SK-N-SH (cell line): Measurements from ENCODE around the gene SMURF1. TPM values are rescaled to one million over a fixed set of nuclear protein-coding genes. Genes with fewer than 3 reads are reported as not detected.

Source experiments
- CTCF ChIA-PET: fragments of 300-600, 350-600 bp; formaldehyde crosslinking; extraction: SDS; loops from one replicate; lab custom pipeline; 2021; lab: Yijun Ruan, JAX
- POLR2A ChIA-PET: fragments of 350-600 bp; sonication (Branson Sonifier 250); formaldehyde crosslinking; extraction: SDS; loops from one replicate; lab custom pipeline; 2020; ENCODE audit warnings: antibody characterized with exemption, inconsistent platforms; lab: Yijun Ruan, JAX
- DNase-seq: peaks from one replicate; pipeline ENCODE4 v3.0.0; 2012
- H2AFZ ChIP-seq: fragments of 200-600 bp; sonication (generic); 2 replicates; pipeline ENCODE4 v1.8.1; 2016; ENCODE audit warnings: antibody characterized with exemption, mild to moderate bottlenecking, low read depth
- H3F3A ChIP-seq: fragments of 200-600 bp; sonication (generic); replicated peaks from 2 replicates; pipeline ENCODE3; 2016; ENCODE audit warnings: antibody characterized with exemption, mild to moderate bottlenecking; ENCODE audit not compliant: insufficient read depth
- H3K27ac ChIP-seq, 2 experiments: fragments of 200-500 bp in 1 of 2; fragments of 200-600 bp in 1 of 2; sonication (Bioruptor generic) in 1 of 2; sonication (generic), shearing (Covaris generic) in 1 of 2; 2 replicates each; pipeline versions ENCODE4 v1.5.1 to v1.6.1; 2014 to 2016; ENCODE audit warnings: low read depth in 2 of 2, inconsistent platforms in 1 of 2, low read length in 1 of 2, mild to moderate bottlenecking in 1 of 2, mixed read lengths in 1 of 2
- H3K27me3 ChIP-seq: fragments of 200-600 bp; sonication (generic), shearing (Covaris generic); 2 replicates; pipeline ENCODE4 v1.6.1; 2016; ENCODE audit warnings: mixed run types; ENCODE audit not compliant: insufficient read depth
- H3K36me3 ChIP-seq, 2 experiments: fragments of 200-500 bp in 1 of 2; fragments of 200-600 bp in 1 of 2; sonication (Bioruptor generic) in 1 of 2; sonication (generic) in 1 of 2; replicated peaks in 1 of 2; 2 replicates each; pipeline versions ENCODE3 to v1.5.1; 2014 to 2016; ENCODE audit warnings: low read length in 1 of 2, mild to moderate bottlenecking in 1 of 2; ENCODE audit not compliant: insufficient read depth in 2 of 2, control insufficient read depth in 1 of 2
- H3K4me1 ChIP-seq, 2 experiments: fragments of 200-500 bp in 1 of 2; fragments of 200-600 bp in 1 of 2; sonication (Bioruptor generic) in 1 of 2; sonication (generic), shearing (Covaris generic) in 1 of 2; 2 replicates each; pipeline versions ENCODE4 v1.5.1 to v1.6.1; 2014 to 2016; ENCODE audit warnings: low read depth in 1 of 2, low read length in 1 of 2, mixed run types in 1 of 2; ENCODE audit not compliant: insufficient read depth in 2 of 2, control insufficient read depth in 1 of 2
- H3K4me2 ChIP-seq: fragments of 200-600 bp; sonication (generic), shearing (Covaris generic); 2 replicates; pipeline ENCODE4 v1.6.1; 2017; ENCODE audit warnings: mixed run types
- H3K4me3 ChIP-seq, 2 experiments: fragments of 200-500 bp in 1 of 2; fragments of 200-600 bp in 1 of 2; sonication (Bioruptor generic) in 1 of 2; sonication (generic), shearing (Covaris generic) in 1 of 2; 2 replicates each; pipeline versions ENCODE4 v1.5.1 to v1.8.1; 2014 to 2016; ENCODE audit warnings: low read depth in 2 of 2, inconsistent platforms in 1 of 2, low read length in 1 of 2, mild to moderate bottlenecking in 1 of 2, mixed read lengths in 1 of 2, moderate library complexity in 1 of 2
- H3K79me2 ChIP-seq: fragments of 200-600 bp; sonication (generic); 2 replicates; pipeline ENCODE4 v1.8.1; 2017; ENCODE audit warnings: mild to moderate bottlenecking; ENCODE audit not compliant: insufficient read depth
- H3K9ac ChIP-seq: fragments of 200-600 bp; sonication (generic); 2 replicates; pipeline ENCODE4 v1.6.1; 2017; ENCODE audit warnings: mixed run types
- H3K9me2 ChIP-seq: fragments of 200-600 bp; sonication (generic); 2 replicates; pipeline ENCODE4 v1.6.1; 2017; ENCODE audit warnings: mixed run types
- H3K9me3 ChIP-seq: fragments of 200-600 bp; sonication (generic); 2 replicates; pipeline ENCODE4 v1.6.1; 2017; ENCODE audit warnings: mixed run types, mild to moderate bottlenecking, moderate library complexity
- H4K20me1 ChIP-seq: fragments of 200-600 bp; sonication (generic); 2 replicates; pipeline ENCODE4 v1.6.1; 2017; ENCODE audit warnings: mild to moderate bottlenecking, mixed run types; ENCODE audit not compliant: insufficient read depth
- CTCF ChIP-seq: fragments of 200-600 bp; sonication (generic); IDR thresholded peaks from 2 replicates; pipeline ENCODE4 v1.6.1; 2017; ENCODE audit warnings: antibody characterized with exemption, mild to moderate bottlenecking, moderate library complexity
- EP300 ChIP-seq, 2 experiments: IDR thresholded peaks; 2 replicates each; pipeline versions ENCODE4 v1.4.0 to v1.6.1; 2012; ENCODE audit warnings: borderline replicate concordance in 1 of 2, low read depth in 1 of 2, low read length in 1 of 2
- FOXM1 ChIP-seq: IDR thresholded peaks from 2 replicates; pipeline ENCODE4 v1.4.0; 2012; ENCODE audit warnings: low read depth, mild to moderate bottlenecking
- JUND ChIP-seq: IDR thresholded peaks from 2 replicates; pipeline ENCODE4 v1.4.0; 2012
- MEF2A ChIP-seq: IDR thresholded peaks from 2 replicates; pipeline ENCODE4 v1.4.0; 2012; ENCODE audit warnings: low read depth, borderline replicate concordance
- NFIC ChIP-seq: IDR thresholded peaks from 2 replicates; pipeline ENCODE4 v1.4.0; 2012; ENCODE audit warnings: borderline replicate concordance
- NRF1 ChIP-seq: IDR thresholded peaks from 2 replicates; pipeline ENCODE4 v1.6.1; 2012; ENCODE audit warnings: low read depth, mild to moderate bottlenecking, low read length
- PBX3 ChIP-seq: IDR thresholded peaks from 2 replicates; pipeline ENCODE4; 2012
- RAD21 ChIP-seq: IDR thresholded peaks from 2 replicates; pipeline ENCODE4 v1.6.1; 2012; ENCODE audit warnings: mild to moderate bottlenecking, low read length
- RCOR1 ChIP-seq: fragments of 150-350 bp; IDR thresholded peaks from 2 replicates; pipeline ENCODE4 v1.6.1; 2017; ENCODE audit warnings: antibody characterized with exemption, low read length
- REST ChIP-seq: IDR thresholded peaks from 2 replicates; pipeline ENCODE4 v1.6.1; 2012; ENCODE audit warnings: mild to moderate bottlenecking, low read depth, low read length, moderate library complexity
- SIN3A ChIP-seq: IDR thresholded peaks from 2 replicates; pipeline ENCODE4 v1.6.1; 2012; ENCODE audit warnings: low read depth, mild to moderate bottlenecking, low read length, moderate library complexity, borderline replicate concordance
- TCF12 ChIP-seq: IDR thresholded peaks from 2 replicates; pipeline ENCODE4 v1.4.0; 2012
- USF1 ChIP-seq: IDR thresholded peaks from 2 replicates; pipeline ENCODE4 v1.4.0; 2012; ENCODE audit warnings: low read depth, borderline replicate concordance
- USF2 ChIP-seq: fragments of 150-350 bp; IDR thresholded peaks from 2 replicates; pipeline ENCODE4 v1.6.1; 2017; ENCODE audit warnings: antibody characterized with exemption, low read length, low read depth, borderline replicate concordance
- ZBTB33 ChIP-seq: IDR thresholded peaks from 2 replicates; pipeline ENCODE4 v1.4.0; 2012; ENCODE audit warnings: low read depth, borderline replicate concordance
- whole genome bisulfite sequencing: methylation state at CpG from one replicate; pipeline ENCODE4 v1.1.6; 2017; ENCODE audit warnings: low lambda C conversion rate; 5-methylcytosine and 5-hydroxymethylcytosine counted together
- polyA plus RNA-seq, 3 experiments: library from polyadenylated mRNA; depleted of rRNA; stranded (reverse); fragments of >200 nt; gene quantifications; 2 replicates each; pipeline ENCODE4 v1.2.3, GENCODE V29; 2012

Gene SMURF1
- polyA plus RNA-seq, 1 of the 3 experiments (the other 2 are of a cell fraction): 12.9 TPM

GRCh38 chr7:99177165-99177564 is 33.3 kb upstream of the SMURF1 start:
- DNase-seq: no peak
- H3K27me3 ChIP-seq: peaks cover 34% of the 10 kb centered on the region; the same call in 1 of the 2 replicates
- no peaks in the 10 kb centered on the region for H3K9me2 ChIP-seq
- ChIA-PET CTCF (no interaction called here), POLR2A (no interaction called here)
- H3K4me1 ChIP-seq: no peaks in the 10 kb centered on the region
- H4K20me1 ChIP-seq: no peaks in the 10 kb centered on the region
- H3K79me2 ChIP-seq: no peaks in the 10 kb centered on the region
- H2AFZ ChIP-seq: no peak overlapping the region
- no peak overlapping the region for H3K4me2 ChIP-seq
- H3K4me3 ChIP-seq: no peak overlapping the region
- TF ChIP-seq TCF12 (no peak), RCOR1 (no peak), PBX3 (no peak), SIN3A (no peak), RAD21 (no peak), EP300 (IDR thresholded peaks at IDR 0.05; ENCODE audit: borderline replicate concordance in 1 of 2, low read depth in 1 of 2, low read length in 1 of 2) (no peak), FOXM1 (no peak), USF1 (no peak), NFIC (no peak), REST (no peak), ZBTB33 (no peak), CTCF (no peak), JUND (no peak), MEF2A (no peak), USF2 (no peak), NRF1 (no peak)
- H3K36me3 ChIP-seq: no peaks in the 10 kb centered on the region
- H3F3A ChIP-seq: no peaks in the 10 kb centered on the region
- H3K27ac ChIP-seq: no peak overlapping the region
- H3K9ac ChIP-seq: no peak overlapping the region
- 68% methylated on average over 10 of the region's 10 CpGs for WGBS
- no peaks in the 10 kb centered on the region for H3K9me3 ChIP-seq
